Right lobe of liver (tissue), 6 donors: ENCODE results near the gene SUPT4H1. TPM values are rescaled to one million over a fixed set of nuclear protein-coding genes. Genes with fewer than 3 reads are reported as not detected.

Source experiments
- ATAC-seq, 4 donors: fragments of 200-7000 bp; cut with Tn5 transposase; one replicate each; pipeline ENCODE4 v1.9.1; 2020; ENCODE audit warnings: mild to moderate bottlenecking in 4 of 4, moderate library complexity in 4 of 4
- DNase-seq, 3 donors: peaks; one replicate each; pipeline ENCODE4 v3.0.0-alpha.2; 2020
- H3K27ac ChIP-seq, 3 donors: fragments of 200-600 bp; one replicate each; pipeline ENCODE4 v1.8.0; 2022
- H3K27me3 ChIP-seq, 2 donors: fragments of 200-600 bp; one replicate each; pipeline ENCODE4 v1.8.0; 2022
- H3K36me3 ChIP-seq, 4 donors: fragments of 200-600 bp; sonication (generic) in 1 of 4; one replicate each; pipeline versions ENCODE4 v1.5.1 to v1.8.0; 2017 to 2022; ENCODE audit warnings: control low read depth in 1 of 4
- H3K4me1 ChIP-seq, 4 donors: fragments of 200-600 bp; sonication (generic) in 1 of 4; one replicate each; pipeline versions ENCODE4 v1.5.1 to v1.8.0; 2017 to 2022; ENCODE audit warnings: control low read depth in 1 of 4
- H3K4me3 ChIP-seq, 3 donors: fragments of 200-600 bp; one replicate each; pipeline ENCODE4 v1.8.0; 2022
- H3K9me3 ChIP-seq, 4 donors: fragments of 200-600 bp; sonication (generic) in 1 of 4; one replicate each; pipeline versions ENCODE4 v1.5.1 to v1.8.0; 2017 to 2022; ENCODE audit warnings: control low read depth in 1 of 4
- CTCF ChIP-seq, 4 donors: fragments of 200-600 bp in 3 of 4; fragments of 450-650 bp in 1 of 4; IDR thresholded peaks; one replicate each; pipeline versions ENCODE4 v1.5.1 to v1.8.0; 2016 to 2022; ENCODE audit warnings: antibody characterized with exemption in 4 of 4, mild to moderate bottlenecking in 2 of 4
- POLR2A ChIP-seq: fragments of 450-650 bp; IDR thresholded peaks from one replicate; pipeline ENCODE4 v1.6.1; 2017; ENCODE audit warnings: antibody characterized with exemption, mild to moderate bottlenecking
- WGBS: methylation state at CpG from one replicate; pipeline ENCODE4 v1.1.6; 2018; ENCODE audit warnings: low coverage, low lambda C conversion rate; ENCODE audit not compliant: insufficient coverage; ENCODE audit errors: missing lambda C conversion rate; 5-methylcytosine and 5-hydroxymethylcytosine counted together
- intact Hi-C, 2 donors: fragments of 100-400 bp; cut with DNase I; formaldehyde crosslinking; loops; one replicate each; pipeline versions ENCODE4 v1.11.2 to v1.14.1; 2022
- total RNA-seq, 6 experiments: library from RNA; depleted of rRNA in 2 of 6; stranded (reverse); fragments of >200 nt in 2 of 6; fragmentation: NEBNext Ultra II Directional in 3 of 6; extraction: Animal tissue kit (Norgen Biotek cat#: 25700) in 3 of 6; gene quantifications; one replicate each; pipeline versions ENCODE4 v1.1.0 to v1.2.4, GENCODE V29; 2016 to 2023
- donor health status: DM: no; HTN: yes; CAD: no.
- donor health status: DM: no; HTN: no; CAD: no.
- donor health status: DM: no; HTN: no; CAD: no.
- donor health status: DM: no; HTN: yes; CAD: no.
- donor health status: DM: no; HTN: yes; CAD: no.

SUPT4H1 gene
- total RNA-seq, 6 experiments from 2014 or later = 24.8 to 50.9 (median 37.0) TPM

- ATAC-seq (peak in 1 of 4 donors; percentile 3), DNase-seq (no peak)
- no peak for TF ChIP-seq CTCF (IDR thresholded peaks at IDR 0.05)
- TF ChIP-seq POLR2A = no peak
- Histone ChIP-seq H3K9me3 (no peaks in the 10 kb centered on the region), H3K27me3 (no peaks in the 10 kb centered on the region), H3K36me3 (no peaks in the 10 kb centered on the region), H3K4me1 (peaks cover 0 to 58% (median 10%) of the 10 kb centered on the region in 4 donors), H3K4me3 (no peak overlapping the region), H3K27ac (peak overlapping the region in 1 of 3 donors; percentile 65)
- intact Hi-C loops = no loop called here
Observed at GRCh38 chr17:58365185-58365979, 13.4 kb upstream of the SUPT4H1 start.

GRCh38 chr17:58364270-58364942, 12.4 kb upstream of the SUPT4H1 start:
- Histone ChIP-seq H3K4me3 (no peak overlapping the region), H3K27me3 (no peaks in the 10 kb centered on the region), H3K9me3 (no peaks in the 10 kb centered on the region), H3K36me3 (peaks cover 0 to 1% (median 0%) of the 10 kb centered on the region in 4 donors), H3K4me1 (peaks cover 0 to 48% (median 5%) of the 10 kb centered on the region in 4 donors), H3K27ac (peak overlapping the region in 1 of 3 donors; percentile 65)
- peak in 1 of 3 donors; percentile 69 for DNase-seq
- ATAC-seq = peak; percentile 35 to 74 (median 54)
- WGBS = 55% methylated on average over 4 of the region's 7 CpGs
- TF ChIP-seq POLR2A (no peak), CTCF (IDR thresholded peaks at IDR 0.05) (no peak)
- intact Hi-C loops = no loop called here

- TF ChIP-seq CTCF (IDR thresholded peaks at IDR 0.05) = no peak
- TF ChIP-seq POLR2A = no peak
- intact Hi-C loops = no loop called here
- WGBS = 90% methylated on average over 3 of the region's 8 CpGs
- ATAC-seq (no peak), DNase-seq (no peak)
- Histone ChIP-seq H3K27ac (peak overlapping the region in 1 of 3 donors; percentile 65), H3K4me3 (no peak overlapping the region), H3K4me1 (peaks cover 0 to 41% (median 3%) of the 10 kb centered on the region in 4 donors), H3K36me3 (peaks cover 0 to 8% (median 2%) of the 10 kb centered on the region in 4 donors), H3K27me3 (no peaks in the 10 kb centered on the region), H3K9me3 (no peaks in the 10 kb centered on the region)
Observed at GRCh38 chr17:58363457-58364185, 11.6 kb upstream of the SUPT4H1 start.

GRCh38 chr17:58362368-58363014, 10.5 kb upstream of the SUPT4H1 start:
- H3K9me3 ChIP-seq = no peaks in the 10 kb centered on the region
- 91% methylated on average over 9 of the region's 16 CpGs for WGBS

More at GRCh38 chr17:58362368-58363014, 10.5 kb upstream of the SUPT4H1 start:
- no peak for ATAC-seq
- DNase-seq = no peak
- Histone ChIP-seq H3K4me3 (no peak overlapping the region), H3K27ac (no peak overlapping the region), H3K4me1 (peaks cover 0 to 36% (median 3%) of the 10 kb centered on the region in 4 donors), H3K36me3 (peaks cover 0 to 19% (median 6%) of the 10 kb centered on the region in 4 donors), H3K27me3 (no peaks in the 10 kb centered on the region)
- TF ChIP-seq POLR2A (no peak), CTCF (IDR thresholded peaks at IDR 0.05) (no peak)
- intact Hi-C loops = no loop called here
